ENCODE measurements around the gene IL17REL. TPM values are rescaled to one million over a fixed set of nuclear protein-coding genes. Genes with fewer than 3 reads are reported as not detected.

IL17REL gene
- total RNA-seq, 4 donors from 2014 or later: not detected

DNA sequence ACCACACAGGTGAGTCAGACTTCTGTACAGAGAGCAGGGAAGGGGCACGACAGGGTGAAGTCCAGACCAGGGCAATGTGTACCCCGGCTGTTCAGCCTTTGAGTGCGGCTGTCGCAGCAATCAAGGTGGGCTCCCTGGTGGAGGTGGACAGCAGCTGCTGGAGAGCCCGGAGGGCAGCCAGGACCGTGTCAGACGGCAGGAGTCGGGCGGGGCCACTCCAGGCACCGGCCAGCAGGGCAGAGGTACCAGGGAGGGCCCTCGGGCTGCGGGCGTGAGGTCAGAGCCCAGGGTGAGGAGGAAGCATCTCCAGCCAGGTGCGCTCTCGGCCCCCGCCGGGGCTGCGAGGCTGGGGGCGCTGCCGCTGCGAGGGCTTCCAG lies 52.8 kb downstream of the IL17REL start:
- peak; percentile 6 for ATAC-seq
- Histone ChIP-seq H3K36me3 (peaks cover 0 to 23% of the 10 kb centered on the region in 2 donors), H3K4me1 (peaks cover 0 to 57% (median 18%) of the 10 kb centered on the region in 3 donors), H3K27me3 (no peaks in the 10 kb centered on the region), H3K4me3 (peak overlapping the region; percentile 60 to 97), H3K27ac (peak overlapping the region; percentile 51 to 98 (median 96)), H3K9me3 (no peaks in the 10 kb centered on the region)
- TF ChIP-seq POLR2A (IDR thresholded peaks at IDR 0.05) (no peak), POLR2AphosphoS5 (IDR thresholded peaks at IDR 0.05) (no peak), EP300 (IDR thresholded peaks at IDR 0.05) (no peak)
- TF ChIP-seq, protein P1, sequence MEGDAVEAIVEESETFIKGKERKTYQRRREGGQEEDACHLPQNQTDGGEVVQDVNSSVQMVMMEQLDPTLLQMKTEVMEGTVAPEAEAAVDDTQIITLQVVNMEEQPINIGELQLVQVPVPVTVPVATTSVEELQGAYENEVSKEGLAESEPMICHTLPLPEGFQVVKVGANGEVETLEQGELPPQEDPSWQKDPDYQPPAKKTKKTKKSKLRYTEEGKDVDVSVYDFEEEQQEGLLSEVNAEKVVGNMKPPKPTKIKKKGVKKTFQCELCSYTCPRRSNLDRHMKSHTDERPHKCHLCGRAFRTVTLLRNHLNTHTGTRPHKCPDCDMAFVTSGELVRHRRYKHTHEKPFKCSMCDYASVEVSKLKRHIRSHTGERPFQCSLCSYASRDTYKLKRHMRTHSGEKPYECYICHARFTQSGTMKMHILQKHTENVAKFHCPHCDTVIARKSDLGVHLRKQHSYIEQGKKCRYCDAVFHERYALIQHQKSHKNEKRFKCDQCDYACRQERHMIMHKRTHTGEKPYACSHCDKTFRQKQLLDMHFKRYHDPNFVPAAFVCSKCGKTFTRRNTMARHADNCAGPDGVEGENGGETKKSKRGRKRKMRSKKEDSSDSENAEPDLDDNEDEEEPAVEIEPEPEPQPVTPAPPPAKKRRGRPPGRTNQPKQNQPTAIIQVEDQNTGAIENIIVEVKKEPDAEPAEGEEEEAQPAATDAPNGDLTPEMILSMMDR (IDR thresholded peaks at IDR 0.05): peak in 3 of 4 experiments; percentile 3 to 39 (median 29)
- WGBS, 2 donors (ENCODE audit: low coverage in 1 of 2): 0 to 21% methylated on average over 1 to 8 of the region's 21 CpGs

DNA sequence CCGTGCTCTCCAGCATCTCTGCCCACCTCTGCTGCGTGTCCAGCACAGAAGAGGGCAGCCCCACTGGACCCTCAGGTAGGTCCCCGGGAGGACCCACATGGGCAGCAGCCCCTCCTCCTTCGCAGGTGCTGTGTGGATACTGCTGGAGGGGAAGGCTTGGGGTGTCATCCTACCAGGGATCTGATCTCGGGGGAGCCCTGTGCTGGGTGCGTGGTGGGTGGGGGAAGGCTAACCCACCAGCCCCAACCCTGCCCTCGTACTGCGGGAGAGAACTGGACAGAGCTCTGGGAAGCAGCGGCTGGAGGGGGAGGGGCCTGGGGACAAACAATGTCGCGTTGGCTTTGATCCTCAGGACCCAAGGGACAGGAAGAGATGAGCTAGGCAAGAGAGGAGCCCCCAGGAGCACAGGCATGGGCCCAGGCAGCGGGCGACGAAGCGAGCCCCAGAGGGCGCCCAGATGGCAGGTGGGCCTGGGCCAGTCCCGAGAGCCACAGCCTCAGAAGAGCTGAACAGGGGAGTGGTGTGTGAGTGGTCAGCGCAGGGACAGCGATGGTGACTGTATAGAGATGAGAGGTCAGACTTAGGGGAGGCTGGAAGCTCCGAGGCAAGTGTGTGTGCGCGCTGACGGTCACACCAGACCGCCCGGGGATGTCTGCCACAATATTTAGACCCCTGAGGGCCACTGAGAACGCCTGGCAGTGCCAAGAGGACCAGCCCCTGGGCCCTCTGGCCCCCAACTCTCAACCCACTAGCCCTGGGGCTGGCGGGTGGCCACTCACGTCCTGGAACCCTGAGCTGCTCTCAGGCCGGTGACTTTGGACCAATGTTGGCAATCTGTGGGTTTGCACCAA lies 53.4 kb downstream of the IL17REL start:
- Histone ChIP-seq H3K4me1 (peaks cover 0 to 56% (median 17%) of the 10 kb centered on the region in 3 donors), H3K27ac (peak overlapping the region in 3 of 4 donors; percentile 96 to 98 (median 97)), H3K4me3 (peak overlapping the region in 1 of 2 donors; percentile 97), H3K27me3 (no peaks in the 10 kb centered on the region), H3K36me3 (peaks cover 0 to 17% of the 10 kb centered on the region in 2 donors), H3K9me3 (no peaks in the 10 kb centered on the region)
- TF ChIP-seq EP300 (IDR thresholded peaks at IDR 0.05): no peak
- no peak for TF ChIP-seq POLR2AphosphoS5 (IDR thresholded peaks at IDR 0.05)
- TF ChIP-seq, protein P1 (IDR thresholded peaks at IDR 0.05): no peak
- TF ChIP-seq POLR2A (IDR thresholded peaks at IDR 0.05): no peak
- 76 to 78% methylated on average over 9 to 12 of the region's 29 CpGs for WGBS, 2 donors (ENCODE audit: low coverage in 1 of 2)
- ATAC-seq: no peak

DNA sequence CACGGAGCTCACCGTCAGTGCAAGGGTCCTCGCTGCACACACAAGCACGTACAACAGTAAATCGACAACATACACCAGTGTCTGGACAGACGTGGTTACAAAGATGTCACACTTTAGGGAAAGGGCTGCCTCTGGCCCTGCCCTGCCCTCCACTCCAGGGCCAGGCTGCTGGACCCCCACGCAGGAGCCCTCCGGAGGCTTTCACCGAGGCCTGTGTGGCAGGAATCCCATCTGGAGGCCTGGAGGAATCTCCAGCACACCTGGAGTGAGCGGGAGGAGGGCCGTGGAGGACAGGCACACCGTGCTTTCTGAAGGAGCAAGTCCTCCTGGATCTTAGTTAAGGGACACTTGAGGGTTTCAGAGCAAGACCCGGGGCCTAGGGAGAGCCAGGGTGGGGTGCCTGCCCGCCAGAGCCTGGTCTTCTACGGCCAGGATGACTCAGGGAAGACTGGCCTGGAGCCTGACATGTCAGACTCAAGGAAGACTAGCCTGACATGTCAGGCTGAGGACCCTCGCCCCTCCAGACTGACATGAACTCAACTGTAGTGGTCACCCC lies 54.1 kb downstream of the IL17REL start:
- Histone ChIP-seq H3K27ac (no peak overlapping the region), H3K36me3 (peaks cover 0 to 10% of the 10 kb centered on the region in 2 donors), H3K4me3 (no peak overlapping the region), H3K9me3 (no peaks in the 10 kb centered on the region), H3K4me1 (peaks cover 0 to 56% (median 15%) of the 10 kb centered on the region in 3 donors), H3K27me3 (no peaks in the 10 kb centered on the region)
- WGBS, 2 donors (ENCODE audit: low coverage in 1 of 2): 65 to 88% methylated on average over 6 to 7 of the region's 16 CpGs
- ATAC-seq: no peak
- TF ChIP-seq POLR2AphosphoS5 (IDR thresholded peaks at IDR 0.05): no peak
- TF ChIP-seq EP300 (IDR thresholded peaks at IDR 0.05): no peak
- TF ChIP-seq, protein P1 (IDR thresholded peaks at IDR 0.05): no peak
- no peak for TF ChIP-seq POLR2A (IDR thresholded peaks at IDR 0.05)

DNA sequence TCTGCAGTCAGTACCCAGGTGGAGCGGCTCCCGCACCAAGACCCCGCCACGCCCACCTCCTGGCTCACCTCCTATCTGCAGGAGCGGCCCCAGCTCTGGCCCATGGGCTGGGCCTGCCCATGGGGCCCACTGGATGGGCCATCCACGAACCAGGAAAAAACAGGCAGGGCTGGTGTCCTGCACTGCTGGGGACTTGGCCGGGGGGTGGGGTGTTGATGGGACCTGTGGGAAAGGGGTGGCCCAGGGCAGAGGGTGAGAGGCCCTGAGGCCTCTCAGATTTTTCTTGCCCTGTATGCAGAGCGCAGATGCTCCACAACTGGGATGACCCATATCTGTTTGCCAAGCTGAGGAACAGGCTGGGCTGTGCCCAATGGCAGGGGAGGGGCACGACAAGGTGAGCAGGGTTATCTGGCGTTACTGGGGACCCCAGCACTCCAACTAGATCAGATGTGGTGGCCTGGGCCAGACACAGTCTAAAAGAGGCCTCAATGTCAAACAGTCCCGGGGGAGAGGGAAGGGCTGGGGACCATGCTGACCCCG lies 54.7 kb downstream of the IL17REL start:
- TF ChIP-seq, protein P1 (IDR thresholded peaks at IDR 0.05): no peak
- TF ChIP-seq POLR2A (IDR thresholded peaks at IDR 0.05): no peak
- no peak for TF ChIP-seq POLR2AphosphoS5 (IDR thresholded peaks at IDR 0.05)
- TF ChIP-seq EP300 (IDR thresholded peaks at IDR 0.05): no peak
- Histone ChIP-seq H3K36me3 (peaks cover 0 to 4% of the 10 kb centered on the region in 2 donors), H3K4me3 (no peak overlapping the region), H3K9me3 (no peaks in the 10 kb centered on the region), H3K4me1 (peaks cover 0 to 56% (median 14%) of the 10 kb centered on the region in 3 donors), H3K27ac (no peak overlapping the region), H3K27me3 (no peaks in the 10 kb centered on the region)
- WGBS, 2 donors (ENCODE audit: low coverage in 1 of 2): 83% methylated on average over 1 of the region's 12 CpGs; no CpG with 5 or more reads in 1 of the 2 donors
- ATAC-seq: no peak
